Putamen (tissue), 1 donor: ENCODE data around the gene LRBA.
"Not testable (repeated sequence)": the region's sequence is repeated elsewhere in the genome, so short reads cannot be mapped to it uniquely, and the experiment has no call there.

Experiments
- DNase-seq: peaks from one replicate; pipeline ENCODE4 v3.0.0-alpha.2; 2016; ENCODE audit warnings: low spot score

LRBA gene

DNA sequence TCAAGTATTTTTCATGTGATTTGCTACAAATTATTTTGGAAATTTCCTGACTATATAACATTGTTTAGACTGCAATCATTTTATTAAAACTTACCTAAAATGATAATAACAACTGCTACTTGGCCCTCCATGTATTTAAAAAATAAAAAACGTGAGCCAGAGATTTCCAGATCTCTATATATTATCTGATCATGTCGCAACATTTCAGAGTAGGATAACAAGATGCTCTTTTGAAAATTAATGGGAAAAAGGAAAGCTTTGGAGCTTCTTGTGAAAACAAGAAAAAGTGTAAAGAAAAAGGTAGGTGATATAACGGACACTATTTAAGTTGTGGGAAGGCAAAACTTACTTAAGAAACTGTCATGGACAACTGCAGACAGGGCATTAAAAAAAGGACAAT is 448.0 kb downstream of the LRBA start:
- DNase-seq: no peak

DNA sequence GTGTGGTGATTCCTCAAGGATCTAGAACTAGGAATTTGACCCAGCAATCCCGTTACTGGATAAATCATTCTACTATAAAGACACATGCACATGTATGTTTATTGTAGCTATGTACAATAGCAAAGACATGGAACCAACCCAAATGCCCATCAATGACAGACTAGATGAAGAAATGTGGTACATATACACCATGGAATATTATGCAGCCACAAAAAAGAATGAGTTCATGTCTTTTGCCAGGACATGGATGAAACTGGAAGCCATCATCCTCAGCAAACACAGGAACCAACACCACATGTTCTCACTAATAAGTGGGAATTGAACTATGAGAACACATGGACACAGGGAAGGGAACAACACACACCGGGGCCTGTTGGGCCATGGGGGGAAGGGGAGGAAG is 450.1 kb downstream of the LRBA start:
- not testable (repeated sequence) for DNase-seq

DNA sequence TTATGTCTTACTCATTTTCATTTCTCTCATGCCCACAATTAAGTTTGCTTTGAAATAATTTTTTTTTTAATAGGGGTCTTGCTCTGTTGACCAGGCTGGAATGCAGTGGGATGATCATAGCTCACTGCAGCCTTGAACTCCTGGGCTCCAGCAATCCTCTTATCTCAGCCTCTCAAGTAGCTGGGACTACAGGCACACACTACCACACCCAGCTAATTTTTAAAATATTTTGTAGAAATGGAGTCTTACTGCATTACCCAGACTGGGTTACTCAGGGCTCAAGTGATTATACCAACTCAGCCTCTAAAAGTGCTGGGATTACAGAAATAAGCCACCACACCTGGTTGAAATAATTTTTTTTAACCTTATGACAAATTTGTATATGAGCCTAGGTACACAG is 452.3 kb downstream of the LRBA start:
- DNase-seq: no peak

DNA sequence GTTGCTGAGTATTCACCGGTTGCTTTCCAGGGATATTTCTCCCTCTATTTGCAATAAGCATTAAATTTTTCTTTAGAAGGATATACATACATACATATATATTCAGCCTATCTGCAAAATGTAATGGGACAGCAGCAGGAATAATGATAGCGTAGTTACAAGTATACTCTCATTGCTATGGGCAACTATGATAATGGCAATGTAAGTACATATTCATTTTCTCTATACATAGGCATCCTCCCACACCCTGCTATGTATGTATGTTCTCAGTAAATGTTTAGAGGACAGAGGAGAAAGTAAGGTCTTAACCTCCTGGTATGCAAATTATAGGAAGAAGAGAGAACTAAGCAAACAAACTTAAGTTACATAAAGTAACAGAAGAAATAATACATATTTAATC is 452.8 kb downstream of the LRBA start:
- no peak for DNase-seq

DNA sequence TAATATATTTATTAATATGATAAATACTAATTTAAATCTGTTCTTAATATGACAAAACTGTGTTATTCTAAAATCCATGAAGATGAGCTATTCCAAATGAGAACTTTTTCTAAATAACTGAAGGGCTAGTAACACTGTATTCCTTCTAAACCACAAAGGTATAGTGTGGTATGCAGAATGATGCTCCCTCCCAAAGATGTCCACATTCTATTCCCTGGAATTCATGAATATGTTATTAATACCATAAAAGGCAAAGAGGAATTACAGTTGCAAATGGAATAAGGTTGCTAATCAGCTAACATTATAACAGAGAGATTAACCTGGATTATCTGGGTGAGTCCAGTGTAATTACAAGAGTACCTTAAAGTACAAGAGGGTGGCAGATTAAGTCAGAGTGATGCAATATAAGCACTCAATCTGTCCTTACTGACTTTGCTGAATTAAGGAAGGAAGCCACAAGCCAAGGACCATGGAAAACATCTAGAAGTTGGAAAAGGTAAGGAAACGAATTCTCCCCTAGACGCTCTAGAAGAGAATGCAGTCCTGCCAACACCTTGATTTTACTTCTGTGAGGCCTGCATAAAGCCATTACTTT is 453.8 kb downstream of the LRBA start:
- no peak for DNase-seq

DNA sequence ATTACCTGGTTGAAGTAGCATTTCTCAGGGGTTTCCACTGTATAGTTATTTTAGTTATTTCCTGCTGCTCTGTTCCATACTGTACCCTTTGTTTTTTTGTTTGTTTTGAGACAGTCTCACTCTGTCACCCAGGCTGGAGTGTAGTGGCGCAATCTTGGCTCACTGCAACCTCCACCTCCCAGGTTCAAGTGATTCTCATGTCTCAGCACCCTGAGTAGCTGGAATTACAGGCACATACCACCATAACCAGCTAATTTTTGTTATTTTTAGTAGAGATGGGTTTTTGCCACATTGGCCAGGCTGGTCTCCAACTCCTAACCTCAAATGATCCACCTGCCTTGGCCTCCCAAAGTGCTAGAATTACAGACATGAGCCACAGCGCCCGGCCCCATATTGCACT is 457.3 kb downstream of the LRBA start:
- DNase-seq: not testable (repeated sequence)

DNA sequence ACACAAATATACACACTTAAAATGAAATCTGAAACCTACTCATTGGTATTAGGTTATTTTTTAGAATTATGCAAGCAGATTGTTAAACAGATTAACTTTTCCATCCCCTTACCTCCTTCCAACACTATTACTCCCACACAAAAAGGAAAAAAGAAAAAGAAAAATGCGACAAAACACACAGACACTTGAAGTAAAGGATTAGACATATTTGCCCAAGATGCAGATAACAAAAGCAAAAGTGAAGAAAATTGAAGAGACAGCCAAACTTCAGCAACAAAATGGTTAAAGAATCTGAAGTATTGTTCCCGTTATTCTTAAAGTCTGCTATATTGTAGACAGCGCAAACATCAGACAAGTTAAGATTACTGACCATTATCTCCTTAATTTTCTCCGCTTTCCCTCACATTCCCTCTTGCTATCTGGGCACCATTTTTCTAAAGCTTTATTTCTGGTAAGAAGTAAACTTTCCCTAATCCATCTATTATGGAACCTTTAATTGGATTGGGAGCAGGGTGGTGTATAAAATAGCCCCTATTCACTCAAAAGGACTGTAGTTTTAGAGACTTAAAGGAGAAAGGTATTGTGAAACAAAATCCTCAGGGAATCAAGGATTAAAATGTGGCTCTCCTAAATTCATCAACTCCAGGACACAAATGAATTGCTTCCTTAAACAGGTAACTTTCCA is 467.8 kb downstream of the LRBA start:
- DNase-seq: no peak

DNA sequence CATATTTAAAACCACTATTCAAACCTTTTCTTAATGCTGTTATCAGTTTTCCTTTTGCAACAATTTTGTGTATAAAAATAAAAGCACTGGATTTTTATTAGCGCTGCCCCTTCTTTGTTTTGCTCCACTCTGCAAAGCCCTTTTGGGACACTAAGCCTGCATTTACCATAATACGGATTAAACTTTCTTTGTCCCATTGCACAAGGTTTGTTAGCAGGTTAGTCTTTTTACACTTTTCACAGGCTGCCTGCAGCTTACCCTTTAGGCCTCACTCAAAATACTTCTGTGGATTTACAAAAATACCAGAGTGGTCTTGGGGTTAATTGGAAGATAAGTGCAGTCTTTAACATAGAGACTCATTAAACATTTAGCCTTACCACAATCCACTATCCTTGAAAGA is 468.8 kb downstream of the LRBA start:
- DNase-seq: no peak

DNA sequence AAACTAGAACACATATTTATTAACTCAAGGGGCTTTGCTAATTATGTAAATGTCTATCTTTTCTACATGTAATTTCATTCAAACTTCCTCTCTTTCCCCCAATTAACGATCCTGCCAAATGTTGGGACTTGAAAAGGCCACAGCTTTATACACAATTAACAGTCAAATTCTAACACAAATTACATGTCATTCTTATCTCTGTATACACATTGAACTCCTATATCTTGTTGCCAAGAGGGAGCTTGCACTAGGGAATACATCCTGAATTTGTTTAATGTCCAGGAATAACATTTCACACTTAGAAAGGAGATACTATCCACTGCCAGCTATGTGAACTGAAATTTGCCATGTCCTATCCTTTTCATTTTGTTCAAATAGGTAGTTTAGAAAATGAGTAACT is 472.0 kb downstream of the LRBA start:
- DNase-seq: no peak

DNA sequence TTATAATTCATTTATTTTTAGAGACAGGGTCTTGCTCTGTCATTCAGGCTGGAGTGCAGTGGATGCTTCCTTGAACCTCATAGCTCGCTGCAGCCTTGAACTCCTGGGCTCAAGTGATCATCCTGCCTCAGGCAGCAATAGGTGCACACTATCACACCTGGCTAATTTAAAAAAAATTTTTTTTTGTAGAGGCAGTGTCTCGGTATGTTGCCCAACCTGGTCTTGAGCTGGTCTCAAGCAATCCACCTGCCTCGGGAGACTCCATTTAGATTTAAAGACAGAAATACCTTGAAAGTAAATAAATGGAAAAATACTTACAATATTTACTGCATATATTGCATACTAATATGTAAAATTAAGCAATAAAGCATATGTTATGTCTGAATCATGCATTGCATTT is 473.4 kb downstream of the LRBA start:
- no peak for DNase-seq

DNA sequence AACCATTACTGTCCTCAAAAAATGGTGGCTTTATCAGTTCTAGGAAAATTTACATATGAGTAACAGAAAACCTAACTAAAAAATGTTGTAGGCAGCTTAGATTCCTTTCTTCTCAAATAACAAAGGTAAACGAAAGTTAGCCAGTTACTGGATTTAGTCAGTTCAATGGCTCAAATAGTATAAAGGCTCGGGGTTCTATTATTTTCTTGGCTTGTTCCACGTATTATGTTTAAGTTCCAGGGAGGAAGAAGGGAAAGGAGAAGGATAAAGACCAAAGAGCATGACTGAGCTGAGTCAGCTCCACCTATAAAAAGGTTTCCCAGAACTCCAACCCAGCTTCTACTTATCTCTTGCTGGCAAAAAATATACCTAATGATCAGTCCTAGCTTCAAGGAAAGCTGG is 474.1 kb downstream of the LRBA start:
- DNase-seq: no peak

DNA sequence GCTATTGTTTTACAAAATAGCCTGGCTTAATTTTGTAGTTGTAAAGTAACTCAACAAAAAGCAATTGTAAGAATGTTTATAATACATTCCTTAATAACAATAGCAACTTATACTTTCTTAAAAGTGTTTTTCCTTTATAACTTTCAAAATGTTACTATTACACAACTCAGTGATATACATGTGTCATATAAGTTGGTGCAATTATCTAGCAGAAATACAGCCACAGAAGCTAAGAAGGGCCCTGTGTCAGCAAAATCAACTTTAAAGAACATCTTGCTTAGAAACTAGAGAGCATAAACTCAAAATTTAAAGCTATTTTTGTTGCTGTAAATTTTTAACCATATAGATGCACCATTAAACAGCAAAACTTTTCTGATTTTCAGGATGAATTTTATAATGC is 474.5 kb downstream of the LRBA start:
- DNase-seq: no peak

DNA sequence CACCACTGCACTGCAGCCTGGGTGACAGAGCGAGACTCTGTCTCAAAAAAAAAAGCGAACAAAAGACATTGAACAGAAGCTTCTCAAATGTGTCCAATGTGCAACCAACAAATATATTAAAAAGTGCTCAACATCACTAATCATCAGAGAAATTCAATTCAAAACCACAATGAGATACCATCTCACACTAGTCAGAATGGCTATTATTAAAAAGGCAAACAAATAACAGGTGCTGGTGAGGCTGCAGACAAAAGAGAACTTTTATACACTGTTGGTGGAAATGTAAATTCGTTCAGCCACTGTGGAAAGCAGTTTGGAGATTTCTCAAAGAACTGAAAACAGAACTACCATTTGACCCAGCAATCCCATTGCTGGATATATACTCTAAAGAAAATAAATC is 477.2 kb downstream of the LRBA start:
- not testable (repeated sequence) for DNase-seq

DNA sequence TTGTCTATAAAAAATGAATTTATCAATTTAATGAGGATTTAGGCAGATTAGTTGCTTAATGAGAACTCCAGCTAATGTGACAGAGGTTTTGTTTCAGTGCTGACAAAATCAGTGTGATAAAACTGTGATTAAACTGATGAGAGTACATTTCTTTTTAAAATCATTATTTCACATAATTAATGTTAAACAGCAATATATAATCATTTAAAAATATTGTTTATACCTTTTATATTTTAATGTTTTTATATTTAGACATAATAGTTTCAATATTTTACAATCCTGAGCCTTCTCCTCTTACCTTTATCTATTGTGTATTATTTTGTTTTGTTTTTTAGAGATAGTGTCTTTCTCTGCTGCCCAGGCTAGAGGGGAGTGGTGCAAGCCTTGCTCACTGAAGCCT is 480.3 kb downstream of the LRBA start:
- no peak for DNase-seq

DNA sequence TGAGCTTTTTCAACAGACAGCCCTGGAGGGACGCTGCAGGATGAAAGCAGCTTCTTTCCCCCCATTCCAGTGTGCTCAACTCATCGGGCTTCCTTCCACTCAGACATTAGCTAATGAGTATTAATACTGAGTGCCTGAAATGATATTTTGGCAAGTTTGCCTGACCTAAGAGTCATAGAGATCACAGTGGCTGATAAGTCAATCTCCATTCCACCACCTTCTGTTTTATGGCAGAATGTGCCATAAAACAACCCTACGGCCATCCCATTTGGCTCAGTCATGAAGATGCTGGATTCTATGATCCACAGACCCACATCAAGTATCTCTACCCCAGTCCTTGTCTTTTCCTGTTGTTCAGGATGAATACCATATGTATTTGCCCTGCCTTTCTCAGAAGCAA is 481.4 kb downstream of the LRBA start:
- DNase-seq: no peak

DNA sequence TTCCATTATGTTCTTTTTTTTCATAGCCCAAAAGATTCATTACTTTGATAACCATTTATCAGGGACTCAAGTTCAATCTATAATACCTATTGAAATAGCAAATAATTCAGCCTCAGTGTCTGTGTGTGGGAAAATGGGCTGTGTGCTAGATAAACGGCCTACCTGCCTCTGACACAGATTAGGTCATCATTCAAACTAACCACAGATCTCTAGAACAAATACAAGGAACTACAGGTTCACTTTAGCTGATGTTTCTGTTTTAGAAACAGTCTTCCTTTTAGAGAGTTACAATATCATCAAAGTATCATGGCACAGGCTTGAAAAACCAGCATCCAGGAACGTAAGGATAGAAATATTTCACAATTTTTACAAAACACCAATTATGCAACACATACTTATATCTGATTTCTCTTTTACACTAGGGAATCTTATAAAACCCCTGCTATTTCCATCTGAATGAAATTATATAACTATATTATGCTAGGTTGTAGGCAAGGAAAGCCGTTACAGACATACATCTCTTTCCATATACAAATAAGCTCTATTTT is 489.7 kb downstream of the LRBA start:
- no peak for DNase-seq

DNA sequence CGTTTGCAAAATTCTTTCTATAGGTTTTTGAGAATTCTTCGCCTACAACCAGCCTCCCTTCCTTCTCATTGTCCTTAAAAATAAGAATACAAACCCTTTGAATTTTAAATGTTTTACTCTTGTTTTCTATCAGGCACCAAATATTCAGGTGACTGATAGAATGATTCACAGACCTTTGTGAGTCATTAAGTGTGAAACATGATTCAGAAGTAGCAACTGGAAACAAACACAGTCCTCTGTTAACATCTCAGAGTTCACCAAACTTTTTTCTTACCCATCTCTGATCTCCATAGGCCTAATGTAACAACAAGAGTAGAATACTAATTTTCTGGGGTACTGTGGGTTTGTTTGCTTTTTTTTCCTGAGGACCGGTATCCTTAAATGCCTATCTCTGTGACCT is 496.5 kb downstream of the LRBA start:
- no peak for DNase-seq

DNA sequence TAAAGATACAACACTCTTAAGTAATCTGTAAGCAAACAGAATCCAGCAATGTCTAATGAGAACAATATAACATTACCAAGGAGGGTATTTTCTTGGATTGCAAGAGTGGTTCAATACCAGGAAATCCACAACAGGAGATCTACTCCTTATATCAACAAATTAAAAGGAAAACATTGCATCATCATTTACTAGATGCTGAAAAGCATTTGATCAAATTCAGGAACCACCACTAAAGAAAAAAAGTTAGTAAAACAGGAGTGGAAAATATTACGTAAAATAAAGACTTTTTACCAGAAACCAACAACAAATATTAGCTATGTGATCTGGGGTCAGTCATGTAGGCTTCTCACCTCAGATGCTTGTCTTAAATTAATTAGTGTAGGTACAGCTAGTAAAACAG is 499.9 kb downstream of the LRBA start:
- DNase-seq: no peak

DNA sequence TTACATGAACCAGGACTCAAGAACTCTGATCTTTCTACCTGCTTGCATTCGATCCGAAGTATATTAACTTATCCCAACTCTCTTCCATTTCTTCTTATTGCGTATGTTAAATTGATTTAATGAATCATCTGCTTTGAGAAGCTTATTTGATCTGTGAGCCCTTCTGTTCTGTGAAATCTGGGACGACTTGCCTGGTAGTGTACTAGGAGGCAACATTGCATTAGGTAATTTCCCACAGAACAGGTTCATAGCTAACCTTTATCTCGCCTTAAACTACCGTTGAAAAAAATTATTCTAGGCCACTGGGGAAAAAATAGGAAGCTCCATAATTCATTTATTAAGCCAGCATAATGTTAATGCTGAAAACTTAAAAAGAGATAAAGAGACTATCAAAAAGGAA is 500.4 kb downstream of the LRBA start:
- no peak for DNase-seq

DNA sequence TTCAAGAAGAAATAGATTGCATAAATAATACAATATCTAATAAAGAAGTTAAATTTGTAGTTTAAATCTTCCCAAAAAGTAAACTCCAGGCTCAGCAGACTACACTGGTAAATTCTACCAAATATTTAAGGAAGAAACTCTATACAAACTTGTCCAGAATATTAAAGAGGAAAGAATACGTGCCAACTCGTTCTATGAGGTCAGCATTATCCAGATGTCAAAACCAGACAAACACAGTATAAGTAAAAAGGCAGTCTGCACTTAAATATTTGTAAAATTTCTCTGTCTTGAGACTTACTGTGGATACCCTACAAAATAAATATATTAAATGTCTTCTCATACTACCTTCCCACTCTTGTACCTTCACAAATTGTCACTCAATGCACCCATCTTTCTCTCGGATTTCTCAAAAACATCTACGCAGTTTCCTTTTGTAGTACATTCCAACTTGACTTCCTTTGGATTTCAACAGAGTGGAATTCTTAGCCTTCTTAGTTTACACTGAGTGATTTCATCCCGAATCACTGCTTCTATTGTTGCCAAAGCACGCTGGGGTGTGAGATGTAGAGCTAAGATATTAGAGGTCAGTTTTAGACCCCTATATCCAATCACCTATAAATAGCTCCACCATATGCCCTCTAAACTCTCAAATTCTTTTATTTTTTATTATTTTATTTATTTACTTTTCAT is 504.8 kb downstream of the LRBA start:
- DNase-seq: no peak

DNA sequence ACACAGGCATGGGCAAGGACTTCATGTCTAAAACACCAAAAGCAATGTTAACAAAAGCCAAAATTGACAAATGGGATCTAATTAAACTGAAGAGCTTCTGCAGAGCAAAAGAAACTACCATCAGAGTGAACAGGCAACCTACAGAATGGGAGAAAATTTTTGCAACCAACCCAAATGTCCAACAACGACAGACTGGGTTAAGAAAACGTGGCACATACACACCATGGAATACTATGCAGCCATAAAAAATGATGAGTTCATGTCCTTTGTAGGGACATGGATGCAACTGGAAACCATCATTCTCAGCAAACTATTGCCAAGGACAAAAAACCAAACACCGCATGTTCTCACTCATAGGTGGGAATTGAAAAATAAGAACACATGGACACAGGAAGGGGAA is 507.4 kb downstream of the LRBA start:
- DNase-seq: not testable (repeated sequence)

DNA sequence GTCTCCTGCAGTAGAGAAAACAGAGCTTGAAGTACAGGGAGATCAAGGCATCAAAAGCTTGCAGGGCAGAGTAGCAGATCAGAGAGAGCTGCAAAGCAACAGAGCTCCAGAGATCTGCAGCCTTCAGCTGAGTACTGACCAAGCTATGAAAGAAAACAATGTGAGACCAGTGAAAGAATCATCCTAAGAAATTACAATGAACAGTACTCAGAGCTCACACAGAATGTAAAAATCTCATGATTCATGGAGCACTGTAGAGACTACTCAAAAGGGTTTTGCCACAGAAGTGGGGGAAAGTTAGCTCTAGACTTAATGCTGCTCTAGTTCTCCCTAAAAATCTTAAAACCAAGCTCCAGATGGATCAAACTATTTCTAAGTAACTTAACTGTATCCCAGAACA is 513.1 kb downstream of the LRBA start:
- DNase-seq: no peak

DNA sequence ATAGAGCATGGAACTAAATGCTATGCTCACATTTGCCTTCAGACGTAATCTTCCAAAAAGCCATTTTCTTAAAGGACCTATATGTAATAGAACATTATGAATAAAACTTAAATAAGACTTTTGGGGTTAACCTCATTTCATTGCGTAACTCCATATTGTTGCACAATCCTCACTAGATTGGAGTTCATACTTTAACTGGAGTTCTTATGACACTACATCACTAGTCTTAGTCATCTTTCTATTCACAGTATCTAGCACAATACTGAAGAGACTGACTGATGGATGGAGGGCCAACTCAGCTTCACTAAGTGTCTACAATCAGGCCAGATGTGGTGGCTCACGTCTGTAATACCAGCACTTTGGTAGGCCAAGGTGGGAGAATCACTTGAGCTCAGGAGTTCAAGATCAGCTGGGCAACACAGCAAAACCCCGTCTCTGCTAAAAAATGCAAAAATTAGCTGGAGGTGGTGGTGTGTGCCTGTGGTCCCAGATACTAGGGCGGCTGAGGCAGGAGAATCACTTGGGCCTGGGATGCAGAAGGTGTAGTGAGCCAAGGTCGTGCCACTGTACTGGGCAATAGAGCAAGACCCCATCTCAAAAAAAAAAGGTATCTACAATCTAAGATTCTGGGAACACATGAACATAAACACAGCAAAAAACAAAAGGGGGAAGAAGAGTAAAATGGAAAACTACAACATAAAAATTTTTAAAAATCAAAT is 513.9 kb downstream of the LRBA start:
- DNase-seq: no peak
